ENCODE data around the gene ZBTB44. TPM values are rescaled to one million over a fixed set of nuclear protein-coding genes. Genes with fewer than 3 reads are reported as not detected.

Gene ZBTB44
- total and polyA plus RNA-seq, 4 donors = 4.7 to 33.9 (median 17.0) TPM

- no peaks in the 10 kb centered on the region for H3K27me3 ChIP-seq (ENCODE audit: control insufficient read depth in 4 of 4, insufficient read depth in 4 of 4, low read length in 3 of 4)
- TF ChIP-seq FOXA2 (IDR thresholded peaks at IDR 0.05) (peak; percentile 41), SP1 (IDR thresholded peaks at IDR 0.05) (no peak)
- TF ChIP-seq, protein P1, sequence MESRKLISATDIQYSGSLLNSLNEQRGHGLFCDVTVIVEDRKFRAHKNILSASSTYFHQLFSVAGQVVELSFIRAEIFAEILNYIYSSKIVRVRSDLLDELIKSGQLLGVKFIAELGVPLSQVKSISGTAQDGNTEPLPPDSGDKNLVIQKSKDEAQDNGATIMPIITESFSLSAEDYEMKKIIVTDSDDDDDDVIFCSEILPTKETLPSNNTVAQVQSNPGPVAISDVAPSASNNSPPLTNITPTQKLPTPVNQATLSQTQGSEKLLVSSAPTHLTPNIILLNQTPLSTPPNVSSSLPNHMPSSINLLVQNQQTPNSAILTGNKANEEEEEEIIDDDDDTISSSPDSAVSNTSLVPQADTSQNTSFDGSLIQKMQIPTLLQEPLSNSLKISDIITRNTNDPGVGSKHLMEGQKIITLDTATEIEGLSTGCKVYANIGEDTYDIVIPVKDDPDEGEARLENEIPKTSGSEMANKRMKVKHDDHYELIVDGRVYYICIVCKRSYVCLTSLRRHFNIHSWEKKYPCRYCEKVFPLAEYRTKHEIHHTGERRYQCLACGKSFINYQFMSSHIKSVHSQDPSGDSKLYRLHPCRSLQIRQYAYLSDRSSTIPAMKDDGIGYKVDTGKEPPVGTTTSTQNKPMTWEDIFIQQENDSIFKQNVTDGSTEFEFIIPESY (IDR thresholded peaks at IDR 0.05) = no peak
- DNase-seq (ENCODE audit: low spot score) = no peak
- peaks cover 0 to 6% (median 4%) of the 10 kb centered on the region in 4 donors for H3K4me1 ChIP-seq (ENCODE audit: control insufficient read depth in 4 of 4, insufficient read depth in 4 of 4, low read length in 3 of 4)
- peaks cover 0 to 3% (median 0%) of the 10 kb centered on the region in 4 donors for H3K9me3 ChIP-seq (ENCODE audit: control insufficient read depth in 4 of 4, low read length in 3 of 4)
- no peak overlapping the region for H3K4me3 ChIP-seq (ENCODE audit: low read depth in 1 of 3, low read length in 3 of 3)
- peaks cover 1 to 16% (median 11%) of the 10 kb centered on the region in 4 donors for H3K36me3 ChIP-seq (ENCODE audit: control insufficient read depth in 4 of 4, insufficient read depth in 3 of 4, low read depth in 1 of 4, low read length in 3 of 4)
- no peak overlapping the region for H3K9ac ChIP-seq (ENCODE audit: low read depth in 1 of 2, low read length in 2 of 2)
- WGBS = 69% methylated on average over 4 of the region's 4 CpGs
- no peak overlapping the region for H3K27ac ChIP-seq (ENCODE audit: low read depth in 1 of 2, low read length in 2 of 2)
Observed at GRCh38 chr11:130262424-130262823, 52.3 kb downstream of the ZBTB44 start.

- WGBS = 90% methylated on average over 5 of the region's 5 CpGs
- TF ChIP-seq JUND (IDR thresholded peaks at IDR 0.05) (no peak), EGR1 (IDR thresholded peaks at IDR 0.05; ENCODE audit: low read depth in 2 of 2) (no peak), HNF4A (conservative IDR thresholded peaks at IDR 0.05) (no peak), REST (IDR thresholded peaks at IDR 0.05) (no peak), YY1 (IDR thresholded peaks at IDR 0.05) (no peak)
- TF ChIP-seq, protein P1 (IDR thresholded peaks at IDR 0.05) = no peak
- Histone ChIP-seq H3K4me3 (ENCODE audit: low read depth in 1 of 3, low read length in 3 of 3) (no peak overlapping the region), H3K27ac (ENCODE audit: low read depth in 1 of 2, low read length in 2 of 2) (no peak overlapping the region), H3K27me3 (ENCODE audit: control insufficient read depth in 4 of 4, insufficient read depth in 4 of 4, low read length in 3 of 4) (no peaks in the 10 kb centered on the region), H3K9ac (ENCODE audit: low read depth in 1 of 2, low read length in 2 of 2) (no peak overlapping the region), H3K9me3 (ENCODE audit: control insufficient read depth in 4 of 4, low read length in 3 of 4) (peaks cover 0 to 3% (median 0%) of the 10 kb centered on the region in 4 donors), H3K36me3 (ENCODE audit: control insufficient read depth in 4 of 4, insufficient read depth in 3 of 4, low read depth in 1 of 4, low read length in 3 of 4) (peaks cover 1 to 11% (median 11%) of the 10 kb centered on the region in 4 donors), H3K4me1 (ENCODE audit: control insufficient read depth in 4 of 4, insufficient read depth in 4 of 4, low read length in 3 of 4) (peaks cover 0 to 6% (median 4%) of the 10 kb centered on the region in 4 donors)
- no peak for DNase-seq (ENCODE audit: low spot score)
Observed at GRCh38 chr11:130261571-130261970, 53.1 kb downstream of the ZBTB44 start.

- Histone ChIP-seq H3K4me3 (ENCODE audit: low read depth in 1 of 3, low read length in 3 of 3) (no peak overlapping the region), H3K27ac (ENCODE audit: low read depth in 1 of 2, low read length in 2 of 2) (no peak overlapping the region), H3K36me3 (ENCODE audit: control insufficient read depth in 4 of 4, insufficient read depth in 3 of 4, low read depth in 1 of 4, low read length in 3 of 4) (peaks cover 1 to 11% (median 8%) of the 10 kb centered on the region in 4 donors), H3K9ac (ENCODE audit: low read depth in 1 of 2, low read length in 2 of 2) (no peak overlapping the region), H3K9me3 (ENCODE audit: control insufficient read depth in 4 of 4, low read length in 3 of 4) (peaks cover 0 to 3% (median 0%) of the 10 kb centered on the region in 4 donors), H3K27me3 (ENCODE audit: control insufficient read depth in 4 of 4, insufficient read depth in 4 of 4, low read length in 3 of 4) (no peaks in the 10 kb centered on the region), H3K4me1 (ENCODE audit: control insufficient read depth in 4 of 4, insufficient read depth in 4 of 4, low read length in 3 of 4) (peaks cover 0 to 6% (median 4%) of the 10 kb centered on the region in 4 donors)
- WGBS = 95% methylated on average over 6 of the region's 6 CpGs
- DNase-seq (ENCODE audit: low spot score) = no peak
- TF ChIP-seq NR2F2 (IDR thresholded peaks at IDR 0.05) (no peak), FOXA1 (IDR thresholded peaks at IDR 0.05) (no peak), GABPA (IDR thresholded peaks at IDR 0.05 in 1 of 2, conservative IDR thresholded peaks at IDR 0.05 in 1 of 2) (no peak), MAX (IDR thresholded peaks at IDR 0.05) (no peak), FOXA2 (IDR thresholded peaks at IDR 0.05) (no peak), RXRA (IDR thresholded peaks at IDR 0.05) (no peak), RAD21 (IDR thresholded peaks at IDR 0.05) (no peak), JUND (IDR thresholded peaks at IDR 0.05) (no peak)
- TF ChIP-seq, protein P1 (IDR thresholded peaks at IDR 0.05) = no peak
- TF ChIP-seq, protein P2, sequence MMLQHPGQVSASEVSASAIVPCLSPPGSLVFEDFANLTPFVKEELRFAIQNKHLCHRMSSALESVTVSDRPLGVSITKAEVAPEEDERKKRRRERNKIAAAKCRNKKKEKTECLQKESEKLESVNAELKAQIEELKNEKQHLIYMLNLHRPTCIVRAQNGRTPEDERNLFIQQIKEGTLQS (IDR thresholded peaks at IDR 0.05) = no peak
Observed at GRCh38 chr11:130260742-130261141, 54.0 kb downstream of the ZBTB44 start.
